ENCODE measurements around the gene IL18RAP.

DNA sequence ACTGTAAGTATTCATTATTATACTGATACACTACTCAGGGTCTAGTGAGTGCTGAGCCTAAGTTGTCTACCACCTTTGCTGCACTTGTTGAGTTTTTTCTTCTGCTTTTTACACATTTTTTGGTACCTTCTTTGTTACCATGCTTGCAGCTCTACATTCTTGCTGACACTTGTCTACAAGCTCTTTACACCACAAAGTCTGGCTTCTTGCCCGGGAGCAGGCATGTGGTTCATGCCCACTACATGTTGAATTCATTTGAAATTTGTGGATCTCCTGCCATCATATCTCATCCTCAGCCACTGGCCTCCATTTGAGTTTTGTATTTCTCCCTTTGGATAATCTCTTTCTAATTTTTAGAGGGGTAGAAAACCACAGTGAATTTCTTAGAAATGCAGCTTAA lies 37.4 kb upstream of the IL18RAP start:
- TF ChIP-seq, protein P1, sequence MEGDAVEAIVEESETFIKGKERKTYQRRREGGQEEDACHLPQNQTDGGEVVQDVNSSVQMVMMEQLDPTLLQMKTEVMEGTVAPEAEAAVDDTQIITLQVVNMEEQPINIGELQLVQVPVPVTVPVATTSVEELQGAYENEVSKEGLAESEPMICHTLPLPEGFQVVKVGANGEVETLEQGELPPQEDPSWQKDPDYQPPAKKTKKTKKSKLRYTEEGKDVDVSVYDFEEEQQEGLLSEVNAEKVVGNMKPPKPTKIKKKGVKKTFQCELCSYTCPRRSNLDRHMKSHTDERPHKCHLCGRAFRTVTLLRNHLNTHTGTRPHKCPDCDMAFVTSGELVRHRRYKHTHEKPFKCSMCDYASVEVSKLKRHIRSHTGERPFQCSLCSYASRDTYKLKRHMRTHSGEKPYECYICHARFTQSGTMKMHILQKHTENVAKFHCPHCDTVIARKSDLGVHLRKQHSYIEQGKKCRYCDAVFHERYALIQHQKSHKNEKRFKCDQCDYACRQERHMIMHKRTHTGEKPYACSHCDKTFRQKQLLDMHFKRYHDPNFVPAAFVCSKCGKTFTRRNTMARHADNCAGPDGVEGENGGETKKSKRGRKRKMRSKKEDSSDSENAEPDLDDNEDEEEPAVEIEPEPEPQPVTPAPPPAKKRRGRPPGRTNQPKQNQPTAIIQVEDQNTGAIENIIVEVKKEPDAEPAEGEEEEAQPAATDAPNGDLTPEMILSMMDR (IDR thresholded peaks at IDR 0.05; ENCODE audit: insufficient read depth, low read length, poor library complexity, severe bottlenecking): no peak
- no peak for TF ChIP-seq EZH2phosphoT487 (conservative IDR thresholded peaks at IDR 0.05; ENCODE audit: low read length)

Data from SU-DHL-6 (cell line).